Measurements from ENCODE around the gene EML4. TPM values are rescaled to one million over a fixed set of nuclear protein-coding genes. Genes with fewer than 3 reads are reported as not detected.
A peak's percentile ranks its signal among the peaks of the same experiment; 100 is the strongest.

The EML4 gene
- total and polyA plus RNA-seq, 8 donors = 12.5 to 44.0 (median 33.2) TPM

DNA sequence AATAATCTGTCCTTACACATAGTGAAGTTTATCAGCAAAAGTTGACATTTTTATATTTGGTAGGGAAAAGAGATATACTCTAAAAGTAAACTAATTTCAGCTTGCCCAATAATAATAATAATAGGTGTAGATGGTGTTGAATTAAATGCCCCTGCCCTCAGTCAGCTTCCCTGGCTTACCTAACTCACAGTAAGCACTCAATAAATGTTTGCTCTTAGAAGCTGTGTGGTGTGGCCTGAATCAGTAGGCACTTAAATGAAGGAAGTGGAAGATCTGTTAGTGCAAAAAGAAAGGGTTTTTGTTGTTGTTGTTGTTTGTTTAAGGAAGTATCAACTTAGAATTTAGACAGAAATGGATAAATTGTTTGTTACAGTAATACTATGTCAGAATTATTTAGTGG, 36.2 kb downstream of the EML4 start:
- peaks cover 0 to 13% (median 4%) of the 10 kb centered on the region in 3 donors for H3K4me1 ChIP-seq
- H3K9me3 ChIP-seq = no peaks in the 10 kb centered on the region
- no peak for ATAC-seq
- intact Hi-C loops (cut with DNase I) = no loop called here
- H3K27ac ChIP-seq = no peak overlapping the region
- TF ChIP-seq, protein P1, sequence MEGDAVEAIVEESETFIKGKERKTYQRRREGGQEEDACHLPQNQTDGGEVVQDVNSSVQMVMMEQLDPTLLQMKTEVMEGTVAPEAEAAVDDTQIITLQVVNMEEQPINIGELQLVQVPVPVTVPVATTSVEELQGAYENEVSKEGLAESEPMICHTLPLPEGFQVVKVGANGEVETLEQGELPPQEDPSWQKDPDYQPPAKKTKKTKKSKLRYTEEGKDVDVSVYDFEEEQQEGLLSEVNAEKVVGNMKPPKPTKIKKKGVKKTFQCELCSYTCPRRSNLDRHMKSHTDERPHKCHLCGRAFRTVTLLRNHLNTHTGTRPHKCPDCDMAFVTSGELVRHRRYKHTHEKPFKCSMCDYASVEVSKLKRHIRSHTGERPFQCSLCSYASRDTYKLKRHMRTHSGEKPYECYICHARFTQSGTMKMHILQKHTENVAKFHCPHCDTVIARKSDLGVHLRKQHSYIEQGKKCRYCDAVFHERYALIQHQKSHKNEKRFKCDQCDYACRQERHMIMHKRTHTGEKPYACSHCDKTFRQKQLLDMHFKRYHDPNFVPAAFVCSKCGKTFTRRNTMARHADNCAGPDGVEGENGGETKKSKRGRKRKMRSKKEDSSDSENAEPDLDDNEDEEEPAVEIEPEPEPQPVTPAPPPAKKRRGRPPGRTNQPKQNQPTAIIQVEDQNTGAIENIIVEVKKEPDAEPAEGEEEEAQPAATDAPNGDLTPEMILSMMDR (IDR thresholded peaks at IDR 0.05) = no peak
- H3K4me3 ChIP-seq = no peak overlapping the region
- DNase-seq = no peak
- FAIRE-seq = no peak
- H3K27me3 ChIP-seq = no peaks in the 10 kb centered on the region
- H3K36me3 ChIP-seq = no peaks in the 10 kb centered on the region

DNA sequence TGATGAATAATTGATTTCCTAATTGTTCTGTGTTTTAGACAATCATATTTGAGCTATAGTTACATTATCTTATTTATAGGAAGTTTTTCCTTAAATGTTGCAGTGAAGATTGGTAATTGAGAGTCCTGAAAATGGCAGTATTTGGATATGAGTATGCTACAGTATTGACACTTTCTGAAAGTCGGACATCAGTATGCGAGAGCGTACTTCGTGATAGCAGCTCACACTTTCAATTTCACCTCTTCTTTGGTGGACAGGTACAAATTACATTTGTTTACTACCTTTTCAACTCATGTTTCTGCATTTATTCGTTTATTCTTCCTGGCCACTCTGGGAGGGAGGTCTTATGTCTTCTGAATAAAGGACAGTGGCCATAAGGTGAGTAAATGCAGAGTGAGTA, 38.7 kb downstream of the EML4 start:
- TF ChIP-seq, protein P1 (IDR thresholded peaks at IDR 0.05) = no peak
- H3K27ac ChIP-seq = no peak overlapping the region
- DNase-seq = no peak
- peaks cover 0 to 13% (median 3%) of the 10 kb centered on the region in 3 donors for H3K4me1 ChIP-seq
- WGBS, 2 donors = 83 to 89% methylated on average over 5 of the region's 5 CpGs
- no peak overlapping the region for H3K4me3 ChIP-seq
- FAIRE-seq = no peak
- no peaks in the 10 kb centered on the region for H3K27me3 ChIP-seq
- ATAC-seq = no peak
- intact Hi-C loops (cut with DNase I) = no loop called here
- H3K9me3 ChIP-seq = no peaks in the 10 kb centered on the region
- H3K36me3 ChIP-seq = no peaks in the 10 kb centered on the region

DNA sequence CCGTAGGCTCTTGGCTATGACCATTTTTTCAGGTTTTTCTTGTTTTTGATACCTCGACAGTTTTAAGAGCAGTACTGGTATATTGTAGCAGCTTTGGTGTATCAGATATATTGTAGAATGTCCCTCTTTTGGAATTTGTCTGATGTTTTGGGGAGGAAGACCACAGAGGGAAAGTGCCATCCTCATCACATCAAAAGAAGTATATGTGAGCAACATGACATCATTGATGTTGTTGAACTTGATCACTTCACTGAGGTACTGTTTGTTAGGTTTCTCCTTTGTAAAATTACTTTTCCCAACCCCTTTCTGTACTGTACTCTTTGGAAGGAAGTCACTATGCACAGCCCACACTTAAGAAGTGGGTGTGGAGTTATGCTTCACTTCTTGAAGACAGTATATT, 41.0 kb downstream of the EML4 start:
- DNase-seq (no peak), FAIRE-seq (no peak), ATAC-seq (no peak)
- H3K27me3 ChIP-seq = no peaks in the 10 kb centered on the region
- no peaks in the 10 kb centered on the region for H3K9me3 ChIP-seq
- intact Hi-C loops (cut with DNase I) = no loop called here
- H3K27ac ChIP-seq = no peak overlapping the region
- 87 to 95% methylated on average over 2 of the region's 2 CpGs for WGBS, 2 donors
- TF ChIP-seq, protein P1 (IDR thresholded peaks at IDR 0.05) = no peak
- H3K4me1 ChIP-seq = peaks cover 3 to 7% (median 5%) of the 10 kb centered on the region in 3 donors
- no peaks in the 10 kb centered on the region for H3K36me3 ChIP-seq
- H3K4me3 ChIP-seq = no peak overlapping the region

DNA sequence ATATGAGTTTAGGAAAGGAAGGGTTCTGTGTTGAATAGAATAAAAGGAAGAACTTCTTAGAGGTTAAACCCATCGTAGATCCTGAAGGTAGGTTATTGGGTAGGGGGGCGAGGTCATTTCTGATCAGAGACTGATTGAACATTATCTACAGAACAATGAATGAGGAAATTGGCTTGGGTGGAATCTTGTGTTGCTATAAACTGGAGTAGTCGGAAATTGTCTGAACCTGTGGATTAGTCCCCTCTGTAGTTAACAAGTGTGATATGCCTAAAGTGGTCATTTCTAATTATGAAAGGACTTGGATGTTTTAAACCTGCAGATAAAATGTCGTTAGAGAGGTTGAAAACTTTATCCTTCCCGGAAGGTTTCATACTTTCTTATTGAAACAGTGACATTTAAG, 42.1 kb downstream of the EML4 start:
- H3K4me1 ChIP-seq = peaks cover 3 to 8% (median 4%) of the 10 kb centered on the region in 3 donors
- TF ChIP-seq, protein P1 (IDR thresholded peaks at IDR 0.05) = no peak
- H3K4me3 ChIP-seq = no peak overlapping the region
- 89 to 93% methylated on average over 5 of the region's 5 CpGs for WGBS, 2 donors
- DNase-seq = no peak
- intact Hi-C loops (cut with DNase I) = no loop called here
- FAIRE-seq = no peak
- H3K36me3 ChIP-seq = no peaks in the 10 kb centered on the region
- H3K27me3 ChIP-seq = no peaks in the 10 kb centered on the region
- ATAC-seq = no peak
- H3K27ac ChIP-seq = no peak overlapping the region
- H3K9me3 ChIP-seq = no peaks in the 10 kb centered on the region

DNA sequence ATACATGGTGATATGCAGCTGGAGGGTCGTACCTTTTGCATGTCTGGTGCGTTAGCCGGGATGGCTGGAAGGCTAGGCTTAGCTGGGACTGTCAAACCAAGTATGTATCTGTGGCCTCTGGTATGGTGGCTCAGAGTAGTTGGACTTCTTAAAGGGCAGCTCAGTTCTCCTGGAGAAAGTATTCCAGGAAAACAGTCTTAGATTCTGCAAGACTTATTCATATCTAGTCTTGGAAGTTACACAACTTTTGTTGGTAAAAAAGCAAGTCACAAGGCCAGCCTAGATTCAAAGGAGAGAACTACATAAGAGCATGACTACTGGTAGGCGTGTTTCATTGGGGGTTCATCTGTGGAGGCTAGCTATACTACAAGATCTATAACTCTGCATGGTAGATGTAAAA, 45.5 kb downstream of the EML4 start:
- FAIRE-seq (no peak), ATAC-seq (peak in 1 of 4 donors; percentile 24), DNase-seq (no peak)
- Histone ChIP-seq H3K27ac (no peak overlapping the region), H3K27me3 (no peaks in the 10 kb centered on the region), H3K36me3 (no peaks in the 10 kb centered on the region), H3K4me1 (peaks cover 9 to 24% (median 10%) of the 10 kb centered on the region in 3 donors), H3K9me3 (no peaks in the 10 kb centered on the region), H3K4me3 (no peak overlapping the region)
- 96% methylated on average over 4 of the region's 4 CpGs for WGBS, 2 donors
- intact Hi-C loops (cut with DNase I) = no loop called here
- TF ChIP-seq, protein P1 (IDR thresholded peaks at IDR 0.05) = no peak
